Adipocyte (in vitro differentiated cells): Measurements from ENCODE around the gene LTBP3.

Experiments
- DNase-seq: peaks from one replicate; pipeline ENCODE4 v3.0.0-alpha.2; 2015; ENCODE audit warnings: low read depth
- H3K27me3 ChIP-seq: replicated peaks from 2 replicates; pipeline ENCODE4 v1.7.0; 2013; ENCODE audit warnings: mild to moderate bottlenecking, low read length, moderate library complexity; ENCODE audit not compliant: control insufficient read depth, insufficient read depth
- H3K36me3 ChIP-seq: 2 replicates; pipeline ENCODE4 v1.7.0; 2013; ENCODE audit warnings: low read length, mild to moderate bottlenecking, moderate library complexity; ENCODE audit not compliant: control insufficient read depth, insufficient read depth, severe bottlenecking
- H3K4me1 ChIP-seq: 2 replicates; pipeline ENCODE4 v1.7.0; 2013; ENCODE audit warnings: mild to moderate bottlenecking, low read length, moderate library complexity; ENCODE audit not compliant: control insufficient read depth, insufficient read depth
- H3K4me3 ChIP-seq: 2 replicates; pipeline ENCODE4 v1.7.0; 2013; ENCODE audit warnings: mild to moderate bottlenecking, low read length, moderate library complexity
- H3K9ac ChIP-seq: 2 replicates; pipeline ENCODE4 v1.7.0; 2013; ENCODE audit warnings: mild to moderate bottlenecking, low read length, moderate library complexity
- H3K9me3 ChIP-seq: 2 replicates; pipeline ENCODE4 v1.7.0; 2013; ENCODE audit warnings: mild to moderate bottlenecking, low read length, moderate library complexity; ENCODE audit not compliant: control insufficient read depth

LTBP3 gene

GRCh38 chr11:65558002-65558929, at the start of gene LTBP3:
Gene LTBP3 (minus strand): TSS chr11:65558359. CDS start chr11:65557959, 400 bp downstream.
- Histone ChIP-seq H3K9ac (peak within 1 kb of the TSS; percentile 86), H3K27me3 (no peaks in the 10 kb centered on the region), H3K4me1 (peaks cover 47% of the 10 kb centered on the region), H3K36me3 (no peaks in the 10 kb centered on the region), H3K9me3 (no peaks in the 10 kb centered on the region), H3K4me3 (peak within 1 kb of the TSS; percentile 80)
- DNase-seq: peak; percentile 91

GRCh38 chr11:65606876-65607613, 48.9 kb upstream of the LTBP3 start:
- Histone ChIP-seq H3K4me3 (peak overlapping the region; percentile 69), H3K27me3 (no peaks in the 10 kb centered on the region), H3K4me1 (peaks cover 39% of the 10 kb centered on the region), H3K36me3 (peaks cover 33% of the 10 kb centered on the region), H3K9ac (no peak overlapping the region), H3K9me3 (no peaks in the 10 kb centered on the region)
- peak; percentile 98 for DNase-seq

GRCh38 chr11:65604258-65604657, 46.1 kb upstream of the LTBP3 start:
- Histone ChIP-seq H3K9ac (no peak overlapping the region), H3K27me3 (no peaks in the 10 kb centered on the region), H3K9me3 (no peaks in the 10 kb centered on the region), H3K4me3 (no peak overlapping the region), H3K36me3 (peaks cover 33% of the 10 kb centered on the region), H3K4me1 (peaks cover 17% of the 10 kb centered on the region)
- no peak for DNase-seq

GRCh38 chr11:65599955-65600246, 41.7 kb upstream of the LTBP3 start:
- H3K4me3 ChIP-seq: no peak overlapping the region
- H3K4me1 ChIP-seq: peaks cover 12% of the 10 kb centered on the region
- peaks cover 38% of the 10 kb centered on the region for H3K36me3 ChIP-seq
- no peaks in the 10 kb centered on the region for H3K9me3 ChIP-seq
- no peak overlapping the region for H3K9ac ChIP-seq
- no peak for DNase-seq
- H3K27me3 ChIP-seq: no peaks in the 10 kb centered on the region

- Histone ChIP-seq H3K9ac (no peak overlapping the region), H3K4me3 (no peak overlapping the region), H3K27me3 (no peaks in the 10 kb centered on the region), H3K4me1 (peaks cover 13% of the 10 kb centered on the region), H3K36me3 (peaks cover 32% of the 10 kb centered on the region), H3K9me3 (no peaks in the 10 kb centered on the region)
- DNase-seq: no peak
Measured at GRCh38 chr11:65599216-65599954, 41.2 kb upstream of the LTBP3 start.

- Histone ChIP-seq H3K4me1 (peaks cover 13% of the 10 kb centered on the region), H3K4me3 (no peak overlapping the region), H3K9me3 (no peaks in the 10 kb centered on the region), H3K36me3 (peaks cover 23% of the 10 kb centered on the region), H3K27me3 (no peaks in the 10 kb centered on the region), H3K9ac (no peak overlapping the region)
- no peak for DNase-seq
Measured at GRCh38 chr11:65598258-65598699, 40.1 kb upstream of the LTBP3 start.

- H3K9ac ChIP-seq: no peak overlapping the region
- H3K4me1 ChIP-seq: peaks cover 13% of the 10 kb centered on the region
- DNase-seq: no peak
- no peaks in the 10 kb centered on the region for H3K9me3 ChIP-seq
- H3K27me3 ChIP-seq: no peaks in the 10 kb centered on the region
- no peak overlapping the region for H3K4me3 ChIP-seq
- H3K36me3 ChIP-seq: peaks cover 18% of the 10 kb centered on the region
Measured at GRCh38 chr11:65596520-65596919, 38.4 kb upstream of the LTBP3 start.

- no peaks in the 10 kb centered on the region for H3K27me3 ChIP-seq
Measured at GRCh38 chr11:65595543-65596281, 37.6 kb upstream of the LTBP3 start, which contains the start of gene KCNK7. Gene KCNK7 (minus strand): TSS chr11:65595800. CDS start chr11:65595772, 28 bp downstream.

GRCh38 chr11:65595131-65595530, 37.0 kb upstream of the LTBP3 start:
- H3K9me3 ChIP-seq: no peaks in the 10 kb centered on the region
- no peak overlapping the region for H3K4me3 ChIP-seq
- H3K27me3 ChIP-seq: no peaks in the 10 kb centered on the region

More at GRCh38 chr11:65595543-65596281, 37.6 kb upstream of the LTBP3 start, which contains the start of gene KCNK7:
- Histone ChIP-seq H3K4me3 (no peak within 1 kb of the TSS), H3K4me1 (peaks cover 13% of the 10 kb centered on the region), H3K9ac (peak within 1 kb of the TSS; percentile 46), H3K9me3 (no peaks in the 10 kb centered on the region), H3K36me3 (peaks cover 18% of the 10 kb centered on the region)
- DNase-seq: no peak

GRCh38 chr11:65593518-65594414, 35.6 kb upstream of the LTBP3 start:
- Histone ChIP-seq H3K36me3 (peaks cover 20% of the 10 kb centered on the region), H3K27me3 (no peaks in the 10 kb centered on the region), H3K4me3 (no peak overlapping the region), H3K9me3 (no peaks in the 10 kb centered on the region), H3K9ac (no peak overlapping the region), H3K4me1 (peaks cover 13% of the 10 kb centered on the region)
- DNase-seq: peak; percentile 52

More at GRCh38 chr11:65595131-65595530, 37.0 kb upstream of the LTBP3 start:
- Histone ChIP-seq H3K9ac (peak overlapping the region; percentile 46), H3K4me1 (peaks cover 13% of the 10 kb centered on the region), H3K36me3 (peaks cover 20% of the 10 kb centered on the region)
- no peak for DNase-seq
